Cardiac muscle cell (in vitro differentiated cells and primary cell): ENCODE measurements around the gene MARCHF4. TPM values are rescaled to one million over a fixed set of nuclear protein-coding genes. Genes with fewer than 3 reads are reported as not detected.
A peak's percentile ranks its signal among the peaks of the same experiment; 100 is the strongest.

Experiments used
- DNase-seq, 2 donors: peaks; one replicate each; pipeline versions ENCODE4 v3.0.0 to v3.0.0-alpha.2; 2010 to 2017; ENCODE audit warnings: low read depth in 1 of 2, low spot score in 1 of 2
- H3K27ac ChIP-seq: fragments of 200-600 bp; sonication (generic); 2 replicates; pipeline ENCODE4 v1.5.1; 2016
- H3K27me3 ChIP-seq: fragments of 200-600 bp; sonication (generic); 2 replicates; pipeline ENCODE4 v1.6.0; 2016; ENCODE audit warnings: control low read depth
- H3K36me3 ChIP-seq: fragments of 200-600 bp; sonication (generic); 2 replicates; pipeline ENCODE4 v1.5.1; 2016; ENCODE audit warnings: control low read depth
- H3K4me1 ChIP-seq: fragments of 200-600 bp; sonication (generic); 2 replicates; pipeline ENCODE4 v1.8.1; 2017; ENCODE audit warnings: low read depth, mild to moderate bottlenecking, mixed run types
- H3K4me3 ChIP-seq: fragments of 200-600 bp; sonication (generic); 2 replicates; pipeline ENCODE4 v1.5.1; 2016; ENCODE audit warnings: mild to moderate bottlenecking
- H3K9me3 ChIP-seq: fragments of 200-600 bp; sonication (generic); 2 replicates; pipeline ENCODE4 v1.5.1; 2017; ENCODE audit warnings: low read depth, mild to moderate bottlenecking, control low read depth
- polyA plus RNA-seq: library from polyadenylated mRNA; unstranded; fragments of >200 nt; fragmentation: Nextera tagmentation; extraction: Ambion mirVana; gene quantifications from 2 replicates; pipeline ENCODE4 v1.2.1, GENCODE V29; 2016
- total RNA-seq: library from RNA; depleted of rRNA; stranded (reverse); fragments of >200 nt; gene quantifications from 2 replicates; pipeline ENCODE4 v1.2.3, GENCODE V29; 2016
- TF ChIP-seq, protein P1 (sequence below): IDR thresholded peaks from 2 replicates; pipeline ENCODE4 v1.5.1; 2012; ENCODE audit warnings: low read depth, mild to moderate bottlenecking, low read length

Gene MARCHF4
- total and polyA plus RNA-seq, 2 experiments from 2014 or later = not detected

DNA sequence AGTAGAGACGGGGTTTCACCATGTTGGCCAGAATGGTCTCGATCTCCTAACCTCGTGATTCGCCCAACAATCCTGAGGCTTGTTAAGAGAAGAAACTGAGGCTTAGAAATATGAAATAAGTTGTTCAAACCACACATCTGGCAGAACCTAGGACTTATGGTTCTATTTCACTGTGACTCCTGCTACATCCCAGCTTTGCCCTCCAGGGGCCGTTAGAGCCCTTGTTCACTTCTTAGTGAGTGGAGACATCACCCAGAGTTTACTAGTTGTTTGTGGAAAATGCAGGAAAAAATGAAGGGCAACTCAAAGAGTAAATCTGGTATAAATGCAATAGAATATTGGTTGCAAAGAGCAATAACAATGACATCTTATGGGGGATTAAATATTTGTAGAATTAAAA is 43.9 kb downstream of the MARCHF4 start:
- DNase-seq = peak in 1 of 2 donors; percentile 61
- Histone ChIP-seq H3K4me1 (peaks cover 4% of the 10 kb centered on the region), H3K27ac (no peak overlapping the region), H3K9me3 (no peaks in the 10 kb centered on the region), H3K27me3 (no peaks in the 10 kb centered on the region), H3K4me3 (no peak overlapping the region), H3K36me3 (no peaks in the 10 kb centered on the region)
- TF ChIP-seq, protein P1, sequence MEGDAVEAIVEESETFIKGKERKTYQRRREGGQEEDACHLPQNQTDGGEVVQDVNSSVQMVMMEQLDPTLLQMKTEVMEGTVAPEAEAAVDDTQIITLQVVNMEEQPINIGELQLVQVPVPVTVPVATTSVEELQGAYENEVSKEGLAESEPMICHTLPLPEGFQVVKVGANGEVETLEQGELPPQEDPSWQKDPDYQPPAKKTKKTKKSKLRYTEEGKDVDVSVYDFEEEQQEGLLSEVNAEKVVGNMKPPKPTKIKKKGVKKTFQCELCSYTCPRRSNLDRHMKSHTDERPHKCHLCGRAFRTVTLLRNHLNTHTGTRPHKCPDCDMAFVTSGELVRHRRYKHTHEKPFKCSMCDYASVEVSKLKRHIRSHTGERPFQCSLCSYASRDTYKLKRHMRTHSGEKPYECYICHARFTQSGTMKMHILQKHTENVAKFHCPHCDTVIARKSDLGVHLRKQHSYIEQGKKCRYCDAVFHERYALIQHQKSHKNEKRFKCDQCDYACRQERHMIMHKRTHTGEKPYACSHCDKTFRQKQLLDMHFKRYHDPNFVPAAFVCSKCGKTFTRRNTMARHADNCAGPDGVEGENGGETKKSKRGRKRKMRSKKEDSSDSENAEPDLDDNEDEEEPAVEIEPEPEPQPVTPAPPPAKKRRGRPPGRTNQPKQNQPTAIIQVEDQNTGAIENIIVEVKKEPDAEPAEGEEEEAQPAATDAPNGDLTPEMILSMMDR = peak; percentile 65

DNA sequence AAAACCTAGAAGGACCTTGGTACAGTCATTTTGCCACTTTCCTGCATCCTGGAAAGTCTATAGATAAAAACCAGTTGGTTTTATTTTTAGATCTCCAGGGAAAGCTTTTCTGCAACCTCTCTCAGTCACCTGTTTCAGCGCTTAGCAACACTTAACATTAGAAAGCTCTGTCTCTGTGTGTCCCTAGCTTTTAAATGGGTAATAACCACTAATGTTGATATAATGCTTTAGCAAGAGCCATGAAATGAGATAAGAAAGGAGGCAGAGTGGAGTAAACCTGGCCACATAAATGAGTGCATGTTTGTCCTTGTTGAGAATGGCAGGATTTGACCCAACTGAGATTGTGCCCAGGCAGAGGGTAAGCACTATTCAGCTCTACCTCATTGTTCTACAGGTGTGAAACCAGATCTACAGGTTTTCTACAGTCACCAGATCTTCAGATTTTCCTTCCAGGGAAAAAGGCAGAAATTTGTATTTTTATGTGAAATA is 44.8 kb downstream of the MARCHF4 start:
- Histone ChIP-seq H3K27ac (peak overlapping the region; percentile 53), H3K4me3 (no peak overlapping the region), H3K4me1 (peaks cover 4% of the 10 kb centered on the region), H3K36me3 (no peaks in the 10 kb centered on the region), H3K9me3 (no peaks in the 10 kb centered on the region), H3K27me3 (no peaks in the 10 kb centered on the region)
- peak in 1 of 2 donors; percentile 39 for DNase-seq
- TF ChIP-seq, protein P1 = no peak

Other genes with a start within 250 kb of the MARCHF4 start
- gene SMARCAL1, start 40.0 kb upstream of the MARCHF4 start, total RNA-seq = 19.4 and 28.7 TPM in 2 replicates
- gene SMARCAL1, start 40.0 kb upstream of the MARCHF4 start, polyA plus RNA-seq = 19.2 and 24.4 TPM in 2 replicates
- gene RPL37A, start 126.4 kb upstream of the MARCHF4 start, total RNA-seq = 685 and 1,239 TPM in 2 replicates
- 1,245 and 1,367 TPM in 2 replicates for gene RPL37A, start 126.4 kb upstream of the MARCHF4 start, polyA plus RNA-seq